ENCODE results near the gene RAB37.

RAB37 gene

DNA sequence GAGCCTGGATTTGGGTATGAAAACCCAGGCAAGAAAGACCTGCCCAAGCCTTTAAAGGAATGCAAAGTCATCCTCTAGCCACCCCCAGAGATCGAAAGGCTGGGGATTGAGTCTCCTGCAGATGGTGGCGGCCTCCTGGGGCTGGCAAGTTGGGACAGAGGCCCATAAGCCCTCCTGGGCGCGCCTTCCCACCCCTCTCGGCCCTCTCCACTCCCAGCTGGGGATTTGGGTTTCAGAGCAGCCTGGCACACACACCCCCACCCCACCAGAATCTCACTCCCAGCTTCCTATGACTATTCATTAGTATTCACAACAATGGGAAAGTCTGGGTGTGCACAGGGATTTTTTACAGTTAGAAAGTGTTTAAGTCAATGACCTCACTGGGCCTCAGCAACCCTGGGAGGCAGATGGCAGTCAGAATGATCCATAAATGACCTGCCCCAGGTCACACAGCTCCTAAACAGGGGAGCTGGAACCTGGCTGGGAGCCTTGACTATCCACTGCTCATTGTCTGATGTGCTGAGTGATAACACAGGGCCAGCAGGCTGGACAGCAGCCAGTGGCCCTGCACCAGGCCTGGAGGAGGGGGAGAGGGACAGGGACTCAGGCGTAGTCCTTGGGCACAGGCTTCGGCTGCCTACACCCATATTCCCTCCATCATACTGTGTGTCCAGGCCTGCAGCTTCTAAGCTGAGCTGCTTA is 23.5 kb downstream of the RAB37 start:
- DNase-seq (ENCODE audit: low spot score): no peak

GRCh38 chr17:74761419-74761818 is 24.4 kb downstream of the RAB37 start:
- DNase-seq (ENCODE audit: low spot score): no peak

DNA sequence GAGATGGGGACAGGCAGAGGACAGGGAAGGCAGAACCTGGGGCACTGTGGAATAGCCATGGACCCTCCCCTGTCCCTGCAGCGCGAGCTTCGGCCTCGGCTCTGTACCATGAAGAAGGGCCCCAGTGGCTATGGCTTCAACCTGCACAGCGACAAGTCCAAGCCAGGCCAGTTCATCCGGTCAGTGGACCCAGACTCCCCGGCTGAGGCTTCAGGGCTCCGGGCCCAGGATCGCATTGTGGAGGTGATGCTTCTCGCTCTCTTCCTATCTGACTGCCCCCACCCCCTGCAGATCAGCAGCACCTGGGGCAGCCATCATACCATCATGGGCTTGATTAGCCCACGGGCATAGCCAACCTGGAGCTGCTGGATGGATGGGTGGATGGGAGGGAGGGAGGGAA is 24.9 kb downstream of the RAB37 start:
- no peak for DNase-seq (ENCODE audit: low spot score)

GRCh38 chr17:74763565-74764387 is 26.7 kb downstream of the RAB37 start:
- DNase-seq (ENCODE audit: low spot score): no peak

DNA sequence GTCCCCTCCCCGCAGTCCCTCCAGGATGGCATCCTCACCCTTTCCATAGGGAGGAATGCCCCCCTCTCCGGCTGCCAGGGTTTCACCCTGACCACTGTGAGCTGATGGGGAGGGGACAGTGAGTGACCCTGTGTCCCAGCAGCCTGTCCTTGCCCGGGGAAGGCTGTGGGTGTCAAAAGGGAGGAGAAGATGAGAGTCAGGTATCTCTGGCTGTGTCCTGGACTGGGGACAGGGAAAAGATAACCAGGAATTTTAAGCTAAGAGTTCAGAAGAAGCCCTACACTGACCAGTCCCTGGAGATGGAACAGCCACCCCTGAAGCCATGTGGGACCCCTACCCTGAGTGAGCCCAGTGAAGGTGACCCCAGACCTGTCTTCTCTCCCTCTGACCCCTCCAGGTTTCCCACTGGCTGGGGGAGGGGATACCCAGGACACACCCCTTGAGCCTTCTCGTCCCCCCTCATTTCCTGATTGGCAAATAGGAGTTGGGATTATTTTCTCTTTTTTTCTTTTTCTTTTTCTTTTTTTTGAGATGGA is 27.8 kb downstream of the RAB37 start:
- DNase-seq (ENCODE audit: low spot score): no peak

DNA sequence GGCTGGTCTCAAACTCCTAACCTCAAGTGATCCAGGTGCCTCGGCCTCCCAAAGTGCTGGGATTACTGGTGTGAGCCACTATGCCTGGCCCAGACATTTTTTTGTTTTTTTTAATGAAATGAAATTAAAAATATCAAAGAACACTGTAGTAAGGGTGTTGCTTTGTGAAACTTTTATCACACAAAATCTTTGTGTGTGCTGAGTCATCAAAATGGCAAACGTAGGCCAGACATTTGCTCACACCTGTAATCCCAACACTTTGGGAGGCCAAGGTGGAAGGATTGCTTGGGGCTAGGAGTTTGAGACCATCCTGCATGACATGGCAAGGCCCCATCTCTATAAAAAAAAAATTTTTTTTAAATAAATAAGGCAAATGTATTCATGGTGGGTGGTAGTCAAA is 29.4 kb downstream of the RAB37 start:
- no peak for DNase-seq (ENCODE audit: low spot score)

GRCh38 chr17:74767111-74767516 is 30.1 kb downstream of the RAB37 start:
- no peak for DNase-seq (ENCODE audit: low spot score)

GRCh38 chr17:74768069-74768762 is 31.2 kb downstream of the RAB37 start:
- DNase-seq (ENCODE audit: low spot score): no peak

DNA sequence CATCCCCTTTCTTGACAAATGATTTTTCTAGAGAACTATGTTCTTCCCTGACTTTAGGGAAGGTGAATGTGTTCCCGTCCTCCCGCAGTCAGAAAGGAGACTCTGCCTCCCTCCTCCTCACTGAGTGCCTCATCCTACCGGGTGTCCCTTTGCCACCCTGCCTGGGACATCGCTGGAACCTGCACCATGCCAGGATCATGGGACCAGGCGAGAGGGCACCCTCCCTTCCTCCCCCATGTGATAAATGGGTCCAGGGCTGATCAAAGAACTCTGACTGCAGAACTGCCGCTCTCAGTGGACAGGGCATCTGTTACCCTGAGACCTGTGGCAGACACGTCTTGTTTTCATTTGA is 31.7 kb downstream of the RAB37 start:
- DNase-seq (ENCODE audit: low spot score): no peak

DNA sequence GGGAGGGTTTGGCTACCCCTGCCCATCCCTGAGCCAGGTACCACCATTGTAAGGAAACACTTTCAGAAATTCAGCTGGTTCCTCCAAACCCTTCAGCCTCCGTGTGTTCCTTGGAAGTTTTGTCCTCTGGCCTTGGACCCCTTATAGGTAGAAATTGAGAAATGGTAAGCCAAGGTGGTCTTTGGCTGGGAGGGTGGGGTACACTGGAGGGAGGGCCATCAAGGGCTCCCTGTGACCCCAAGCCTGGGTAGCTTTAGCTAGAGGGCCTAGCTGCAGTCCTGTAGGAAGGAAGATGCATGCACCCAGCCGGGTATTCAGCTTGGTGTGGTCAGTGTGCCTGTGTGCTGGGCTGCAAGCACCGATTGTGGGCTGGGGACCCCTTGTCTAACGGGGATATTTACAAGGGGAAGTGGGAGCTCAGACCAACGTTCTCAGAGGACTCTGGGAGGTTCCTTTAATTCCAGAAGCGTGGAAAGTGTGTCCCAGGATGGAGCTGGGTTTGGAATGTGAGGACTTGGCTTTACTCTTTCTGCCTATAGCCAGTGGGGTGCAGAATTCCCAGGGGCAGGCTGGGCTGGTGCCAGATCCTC is 32.3 kb downstream of the RAB37 start:
- DNase-seq (ENCODE audit: low spot score): no peak

- DNase-seq (ENCODE audit: low spot score): no peak
Measured at GRCh38 chr17:74769856-74770497, 32.9 kb downstream of the RAB37 start.

DNA sequence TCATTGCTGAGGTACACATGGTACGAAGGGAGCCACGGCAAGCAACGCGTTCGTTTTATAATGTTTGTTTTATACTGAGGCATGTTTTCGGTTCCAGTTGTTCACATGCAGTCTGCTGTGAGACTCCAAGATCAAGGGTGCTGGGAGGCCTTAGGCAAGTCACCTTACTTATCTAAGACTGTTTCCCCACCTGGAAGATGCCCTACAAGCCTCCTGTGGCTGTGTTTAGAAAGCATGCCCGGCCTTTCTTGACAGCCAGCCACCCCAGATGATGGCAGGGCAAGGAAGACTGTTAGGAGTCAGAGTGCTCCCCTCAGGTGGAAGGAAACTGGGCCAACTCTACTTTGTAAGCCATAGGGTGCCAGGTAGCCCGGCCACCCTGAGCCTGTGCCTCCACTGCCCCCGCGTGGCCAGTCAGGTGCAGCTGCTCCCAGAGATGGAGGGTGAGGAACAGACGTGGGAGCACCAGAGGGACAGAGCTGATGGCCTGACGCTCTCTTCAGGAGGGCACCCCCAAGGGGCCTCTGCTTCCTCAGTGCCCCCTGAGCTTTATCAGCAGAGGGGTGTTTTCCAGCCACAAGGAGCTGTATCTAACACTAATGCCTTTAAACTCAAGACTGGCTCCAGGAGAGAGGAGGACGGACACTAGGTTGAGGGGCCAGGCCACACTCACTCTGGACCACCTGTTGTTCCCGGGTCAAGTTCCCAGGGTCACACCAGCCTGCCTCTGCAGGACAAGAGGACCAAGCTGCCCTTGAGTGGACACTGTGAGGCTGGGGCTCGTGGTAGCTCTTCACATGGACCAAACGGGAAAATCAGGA is 33.7 kb downstream of the RAB37 start:
- DNase-seq (ENCODE audit: low spot score): peak; percentile 81

- no peak for DNase-seq (ENCODE audit: low spot score)
Measured at GRCh38 chr17:74771319-74771914, 34.4 kb downstream of the RAB37 start.

GRCh38 chr17:74772053-74772452 is 35.0 kb downstream of the RAB37 start:
- DNase-seq (ENCODE audit: low spot score): no peak

DNA sequence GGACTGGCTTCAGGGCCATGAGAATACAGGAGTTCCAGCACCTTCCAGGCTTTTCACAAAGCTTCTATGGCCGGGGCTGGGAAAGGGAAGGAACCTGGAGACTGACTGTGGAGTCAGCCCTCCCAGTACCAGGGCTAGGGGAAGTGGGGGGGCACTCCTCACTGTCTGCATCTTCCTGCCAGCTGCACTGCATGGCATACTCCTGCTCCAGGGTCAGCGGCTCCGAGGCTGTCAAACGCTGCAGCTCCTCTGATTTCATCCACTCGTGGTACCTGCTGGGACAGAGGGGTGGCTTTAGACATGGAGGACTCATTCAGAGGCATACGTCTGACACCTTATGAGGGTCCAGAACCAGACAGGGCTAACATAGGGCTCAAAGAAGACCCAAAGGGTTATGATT is 36.4 kb downstream of the RAB37 start:
- DNase-seq (ENCODE audit: low spot score): no peak

DNA sequence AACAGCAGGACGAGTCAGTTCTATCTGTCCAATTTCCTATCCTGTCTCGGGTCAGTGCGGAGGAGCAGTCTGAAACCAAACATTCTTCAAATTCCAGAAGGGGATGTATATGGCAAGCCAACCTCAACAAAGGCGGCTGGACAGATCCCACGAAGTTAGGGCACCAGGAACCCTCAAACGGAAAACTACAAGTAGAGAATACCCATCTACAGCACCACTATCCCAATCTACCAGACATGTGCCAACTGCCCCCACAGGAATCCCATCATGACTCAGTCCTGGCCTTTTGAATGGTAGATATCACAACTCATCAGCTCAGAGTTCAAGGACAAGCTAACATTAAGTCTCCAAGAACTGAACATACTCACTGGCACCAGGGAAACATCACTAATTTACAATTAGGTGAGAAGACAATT is 36.8 kb downstream of the RAB37 start:
- DNase-seq (ENCODE audit: low spot score): no peak

DNA sequence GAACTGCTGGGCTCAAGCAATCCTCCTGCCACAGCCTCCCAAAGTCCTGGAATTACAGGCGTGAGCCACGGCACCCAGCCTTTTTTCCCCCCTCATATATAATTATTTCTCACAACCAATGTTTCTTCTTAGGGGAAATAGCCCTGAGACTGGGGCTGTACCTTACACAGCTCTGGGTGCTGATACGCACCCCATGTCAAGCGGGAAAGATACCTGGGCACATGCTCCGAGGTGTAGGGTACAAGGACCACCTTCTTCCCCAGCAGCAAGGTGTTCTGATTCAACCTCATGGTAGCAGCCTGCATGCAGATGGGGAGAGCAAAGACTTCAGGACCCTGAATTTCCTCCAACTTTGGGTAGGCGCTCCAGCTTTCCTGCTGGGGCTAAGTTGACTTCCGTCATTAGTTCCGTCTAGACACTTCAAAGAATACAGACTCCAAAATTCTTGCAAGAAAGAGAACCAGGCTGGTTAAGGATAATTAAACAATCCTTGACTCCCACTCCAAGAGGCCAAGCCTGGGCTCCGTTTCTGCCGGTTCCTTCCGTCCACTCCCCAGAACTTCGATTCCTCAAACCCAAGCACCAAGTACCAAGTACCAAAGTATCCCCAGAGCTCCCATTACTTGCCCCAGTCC is 38.5 kb downstream of the RAB37 start:
- no peak for DNase-seq (ENCODE audit: low spot score)

- DNase-seq (ENCODE audit: low spot score): peak; percentile 98
Measured at GRCh38 chr17:74776044-74776962, 39.2 kb downstream of the RAB37 start, which contains the start of gene NAT9. Gene NAT9, minus strand, starts transcription at chr17:74776345. Its CDS starts 647 bp downstream, at chr17:74775698.

DNA sequence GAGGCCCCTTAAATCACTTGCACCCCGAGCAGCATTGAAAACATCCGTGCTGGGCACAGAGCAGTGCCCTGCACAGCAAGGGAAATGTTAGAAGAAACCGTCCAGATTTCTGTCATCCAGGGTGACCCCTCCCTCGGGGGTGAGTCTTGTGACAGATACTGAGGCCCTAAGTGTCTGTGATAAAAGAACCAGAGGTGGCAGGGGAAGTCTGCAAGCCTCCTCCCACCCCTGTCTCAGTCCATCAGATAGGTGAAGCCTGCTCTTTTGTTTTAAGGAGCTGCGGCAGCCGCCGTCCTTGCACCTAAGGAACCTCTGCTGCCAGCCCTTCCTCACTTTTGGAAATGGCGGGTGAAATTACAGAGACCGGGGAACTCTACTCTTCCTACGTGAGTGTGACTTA is 39.9 kb downstream of the RAB37 start:
- no peak for DNase-seq (ENCODE audit: low spot score)
